ENCODE data around the gene NT5DC3. TPM values are rescaled to one million over a fixed set of nuclear protein-coding genes. Genes with fewer than 3 reads are reported as not detected.
"Not testable (repeated sequence)": the region's sequence is repeated elsewhere in the genome, so short reads cannot be mapped to it uniquely, and the experiment has no call there.

NT5DC3 gene
- total and polyA plus RNA-seq, 9 of the 15 experiments (the other 6 are each of a cell fraction or from before 2014, with no cell fraction given) = 6.3 to 33.5 (median 24.5) TPM

- peak in 1 of 2 experiments; percentile 57; a peak in 1 of 4 replicates for TF ChIP-seq ZNF639 (CRISPR knock-in tag; conservative IDR thresholded peaks at IDR 0.05 in 1 of 2, IDR thresholded peaks at IDR 0.05 in 1 of 2)
- peak; percentile 61 for TF ChIP-seq ARID1B (IDR thresholded peaks at IDR 0.05)
- TF ChIP-seq PHF8 (IDR thresholded peaks at IDR 0.05; ENCODE audit: borderline replicate concordance, low read length) = peak; percentile 49; the same call in 1 of the 2 replicates
- peak; percentile 79 for TF ChIP-seq KDM5B (IDR thresholded peaks at IDR 0.05; ENCODE audit: insufficient replicate concordance, low read depth, low read length)
- TF ChIP-seq CSDE1 (IDR thresholded peaks at IDR 0.05) = peak in 1 of 2 experiments; percentile 43; a peak in 1 of 4 replicates
- peak in 2 of 3 experiments; percentile 29 to 79 for TF ChIP-seq YY1 (IDR thresholded peaks at IDR 0.05; ENCODE audit: borderline replicate concordance in 1 of 3, control insufficient read depth in 1 of 3, extremely low read depth in 1 of 3, insufficient read depth in 3 of 3, insufficient read length in 1 of 3, insufficient replicate concordance in 2 of 3, low read depth in 1 of 3, low read length in 2 of 3)
- peak; percentile 26; the same call in 1 of the 2 replicates for TF ChIP-seq CC2D1A (IDR thresholded peaks at IDR 0.05)
- TF ChIP-seq LCOR (CRISPR knock-in tag; IDR thresholded peaks at IDR 0.05) = peak; percentile 32; the same call in 1 of the 2 replicates
- TF ChIP-seq FOSL1 (tag; conservative IDR thresholded peaks at IDR 0.05) = 0 out of 2 replicates have a peak, but pooled peaks have one; percentile 49
- TF ChIP-seq POLR2G (IDR thresholded peaks at IDR 0.05; ENCODE audit: low read depth, low read length) = peak; percentile 54
- TF ChIP-seq SIN3A (IDR thresholded peaks at IDR 0.05; ENCODE audit: borderline replicate concordance in 2 of 2, control insufficient read depth in 1 of 2, low read depth in 2 of 2, low read length in 2 of 2) = 0 out of 4 replicates have a peak, but pooled peaks of 1 of the 2 experiments have one; percentile 32
- peak; percentile 47; the same call in 1 of the 2 replicates for TF ChIP-seq EHMT2 (IDR thresholded peaks at IDR 0.05)
- peak; percentile 63; the same call in 1 of the 2 replicates for TF ChIP-seq PML (IDR thresholded peaks at IDR 0.05; ENCODE audit: low read length)
- TF ChIP-seq KLF1 (tag; IDR thresholded peaks at IDR 0.05) = peak; percentile 49; the same call in 1 of the 2 replicates
- peak; percentile 39; the same call in 1 of the 2 replicates for TF ChIP-seq CBFA2T2 (conservative IDR thresholded peaks at IDR 0.05)
- TF ChIP-seq SPI1 (IDR thresholded peaks at IDR 0.05; ENCODE audit: borderline replicate concordance, low read depth, low read length) = peak; percentile 48; the same call in 1 of the 2 replicates
- peak; percentile 71 to 82 for TF ChIP-seq MNT (conservative IDR thresholded peaks at IDR 0.05)
- peak; percentile 52; the same call in 1 of the 2 replicates for TF ChIP-seq GABPB1 (CRISPR knock-in tag; IDR thresholded peaks at IDR 0.05)
- peak; percentile 47 for TF ChIP-seq TEAD4 (IDR thresholded peaks at IDR 0.05; ENCODE audit: low read length)
- not testable (repeated sequence) for TF ChIP-seq TEAD4 (CRISPR knock-in tag; IDR thresholded peaks at IDR 0.05; ENCODE audit: borderline replicate concordance)
- peak; percentile 94 for TF ChIP-seq TAF7 (tag; IDR thresholded peaks at IDR 0.05)
- TF ChIP-seq ATF7 (IDR thresholded peaks at IDR 0.05) = peak; percentile 51; the same call in 1 of the 2 replicates
- TF ChIP-seq SOX6 (IDR thresholded peaks at IDR 0.05) = peak; percentile 24; the same call in 1 of the 2 replicates
- 0 out of 2 replicates have a peak, but pooled peaks have one; percentile 17 for TF ChIP-seq MEF2D (tag; conservative IDR thresholded peaks at IDR 0.05; ENCODE audit: low read depth)
Observed at GRCh38 chr12:103835747-103836335, 5.2 kb downstream of the NT5DC3 start (continued).
